ENCODE data around the gene STXBP6.
"Not testable (repeated sequence)": the region's sequence is repeated elsewhere in the genome, so short reads cannot be mapped to it uniquely, and the experiment has no call there.

STXBP6 gene

GRCh38 chr14:24852312-24853060 lies 197.5 kb downstream of the STXBP6 start:
- DNase-seq = no peak

DNA sequence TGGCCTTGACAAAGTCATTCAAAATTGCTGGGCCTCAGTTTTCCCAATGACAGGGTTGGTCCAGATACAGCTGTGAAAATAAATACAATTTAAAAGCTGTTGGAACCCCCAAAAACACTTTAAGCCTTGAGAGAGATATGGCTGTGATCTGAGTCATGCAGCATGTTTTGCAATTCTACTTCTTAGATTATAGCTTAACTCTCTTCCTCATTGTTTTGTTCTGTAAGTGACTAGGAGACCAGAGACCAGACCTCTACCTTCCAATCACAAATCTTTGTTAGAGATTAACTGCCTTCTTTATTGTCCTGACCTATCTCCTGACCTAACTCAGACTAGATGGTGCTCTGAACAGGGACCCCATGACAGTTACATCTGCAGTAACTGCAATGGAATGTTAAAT lies 198.1 kb downstream of the STXBP6 start:
- DNase-seq = no peak

DNA sequence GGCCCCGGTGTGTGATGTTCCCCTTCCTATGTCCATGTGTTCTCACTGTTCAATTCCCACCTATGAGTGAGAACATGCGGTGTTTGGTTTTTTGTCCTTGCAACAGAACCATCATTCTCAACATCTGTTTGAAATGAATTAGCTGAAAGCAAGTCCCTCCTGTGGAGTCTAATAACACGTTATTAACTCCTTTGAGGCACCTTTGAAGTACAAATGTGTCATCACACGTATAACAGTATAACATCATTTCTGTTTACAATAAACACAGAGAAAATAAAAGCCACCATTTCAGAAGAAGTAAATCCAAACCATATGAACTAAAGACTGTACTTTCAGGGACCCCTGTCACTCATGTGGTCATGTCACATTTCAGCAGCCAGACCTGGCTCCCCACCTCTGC lies 198.5 kb downstream of the STXBP6 start:
- DNase-seq = no peak

GRCh38 chr14:24850072-24850471 lies 199.9 kb downstream of the STXBP6 start:
- DNase-seq = no peak

DNA sequence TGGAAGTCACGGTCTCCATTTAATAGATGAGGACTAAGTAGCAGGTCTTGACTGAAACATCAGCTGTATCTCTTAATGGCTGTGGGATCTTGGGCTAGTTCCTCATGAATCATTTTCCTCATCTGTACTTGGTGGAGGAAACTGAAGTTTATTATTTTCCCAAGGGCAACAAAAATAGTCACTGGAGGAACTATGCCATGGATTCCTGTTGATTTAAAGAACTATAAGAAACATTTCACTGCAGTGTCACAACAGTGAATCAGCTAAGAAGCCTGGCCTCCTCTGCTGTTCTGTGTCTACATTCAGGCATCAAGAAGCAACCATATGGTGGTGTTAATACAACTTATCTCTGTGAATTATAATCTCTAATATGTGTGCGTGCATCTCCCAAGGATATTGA lies 200.5 kb downstream of the STXBP6 start:
- no peak for DNase-seq

DNA sequence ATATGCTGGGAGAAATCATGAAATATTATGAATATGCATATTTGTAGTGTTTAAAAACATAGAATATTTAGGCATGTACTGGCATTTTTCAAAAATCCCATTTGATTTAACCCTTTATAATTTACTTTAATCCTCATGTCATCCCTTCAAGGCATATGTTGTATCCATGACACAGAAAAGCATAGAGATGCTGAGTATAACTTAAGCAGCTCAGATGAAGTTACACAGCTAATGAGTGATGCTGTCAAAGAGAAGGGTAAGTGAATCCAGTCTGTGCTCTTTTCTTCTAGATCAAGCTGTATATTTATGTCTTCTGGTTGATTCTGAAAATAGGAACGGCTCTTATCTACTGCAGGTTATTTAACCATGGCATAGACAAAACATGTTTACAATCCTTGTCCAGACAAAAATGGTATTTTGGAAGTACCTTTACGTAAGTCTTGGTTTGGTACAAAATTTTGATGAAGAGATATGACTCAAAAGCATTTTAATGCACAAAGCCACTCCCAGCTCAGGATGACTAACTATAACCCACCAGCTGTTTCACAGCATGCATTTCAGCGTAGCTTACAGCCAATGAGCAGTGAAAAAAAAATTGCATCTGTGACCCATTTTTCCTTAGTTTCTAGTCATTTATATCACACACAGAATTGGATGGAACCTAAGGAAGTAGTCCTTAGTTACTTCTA lies 201.7 kb downstream of the STXBP6 start:
- no peak for DNase-seq

DNA sequence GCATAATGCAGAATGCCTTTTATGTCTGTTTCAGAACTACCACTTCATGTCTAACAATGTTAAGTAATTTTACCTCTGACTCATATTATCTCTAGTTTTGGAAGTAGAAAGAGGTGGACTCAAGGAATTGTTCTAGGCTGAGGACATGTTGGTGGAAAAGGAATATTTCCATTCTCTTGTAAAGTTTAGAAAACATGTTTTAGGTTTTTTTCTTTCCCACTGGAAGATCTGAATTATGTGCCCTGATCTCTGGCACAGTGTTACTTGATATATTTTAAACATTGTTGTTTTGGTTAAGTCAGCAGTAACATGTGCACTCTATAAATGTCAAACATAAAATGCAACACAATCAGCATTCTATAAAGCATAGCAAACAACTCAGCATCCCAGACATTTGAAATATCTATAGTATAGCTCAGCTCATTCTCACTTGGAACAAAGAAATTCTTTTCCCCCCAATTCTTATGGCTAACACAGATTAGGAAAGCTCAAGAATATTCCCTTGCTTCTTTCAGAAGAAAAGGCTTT lies 202.3 kb downstream of the STXBP6 start:
- no peak for DNase-seq

GRCh38 chr14:24846261-24846660 lies 203.7 kb downstream of the STXBP6 start:
- no peak for DNase-seq

DNA sequence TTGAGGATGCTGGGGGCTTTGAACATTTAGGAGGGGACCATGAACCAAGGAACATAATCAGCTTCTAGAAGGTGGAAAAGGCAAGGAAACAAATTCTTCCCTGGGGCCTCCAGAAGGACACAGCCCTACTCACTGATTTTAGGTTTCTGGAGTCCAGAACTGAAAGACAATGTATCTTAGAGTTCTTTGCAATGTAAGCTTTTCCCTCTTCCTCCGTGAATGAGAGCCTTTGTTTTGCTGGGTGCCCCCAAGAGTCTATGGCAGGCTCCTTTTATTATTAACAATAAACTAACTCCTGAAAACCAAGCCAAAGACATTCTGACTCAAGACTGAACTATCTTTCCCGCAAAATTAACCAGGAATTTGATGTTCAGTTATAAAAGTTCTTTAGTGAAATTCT lies 204.1 kb downstream of the STXBP6 start:
- no peak for DNase-seq

DNA sequence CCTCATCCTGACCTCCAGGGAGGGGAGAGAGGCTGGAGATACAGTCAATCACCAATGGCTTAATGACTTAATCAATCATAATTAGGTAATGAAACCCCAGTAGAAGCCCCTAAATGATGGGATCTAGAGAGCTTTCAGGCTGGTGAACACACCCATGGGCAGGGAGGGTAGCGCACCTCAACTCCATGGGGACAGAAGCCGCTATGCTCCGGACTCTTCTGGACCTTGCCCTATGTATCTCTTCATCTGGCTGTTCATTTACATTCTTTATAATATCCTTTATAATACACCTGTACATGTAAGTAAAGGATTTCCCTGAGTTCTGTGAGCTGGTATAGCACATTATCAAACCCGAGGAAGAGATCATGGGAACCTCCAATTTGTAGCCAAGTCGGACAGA lies 205.9 kb downstream of the STXBP6 start:
- no peak for DNase-seq

GRCh38 chr14:24843494-24843893 lies 206.5 kb downstream of the STXBP6 start:
- no peak for DNase-seq

DNA sequence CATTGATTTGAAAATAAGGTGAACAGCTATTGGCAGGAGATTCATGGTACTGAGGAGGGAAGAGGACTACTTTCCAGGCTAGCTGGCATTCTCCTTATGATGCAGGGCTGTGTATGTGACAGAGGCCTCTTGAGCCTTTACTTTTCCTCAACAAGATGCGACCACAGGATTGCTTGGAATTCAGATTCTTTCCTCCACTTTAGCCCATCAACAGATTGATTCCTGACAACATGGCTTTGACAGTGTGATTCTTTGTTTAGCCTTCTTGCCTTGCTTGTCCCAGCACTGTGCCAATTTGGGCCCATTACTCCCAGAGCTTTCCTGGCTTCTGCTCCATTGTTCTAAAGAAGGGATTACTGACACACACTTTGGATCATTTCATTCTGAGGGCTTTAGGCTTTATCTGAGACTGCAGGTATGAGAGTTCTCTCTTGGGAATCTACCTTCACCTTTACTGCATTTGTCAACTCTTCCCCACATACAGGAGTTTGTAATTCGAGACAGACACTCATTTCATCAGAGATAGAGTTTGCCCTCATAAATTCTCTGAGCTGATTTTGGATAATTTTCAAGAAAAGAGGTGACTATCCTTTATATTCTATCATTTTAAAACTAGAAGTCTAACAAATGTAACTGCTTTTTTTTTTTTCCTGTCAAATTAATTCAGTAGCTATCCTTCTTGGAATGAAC lies 209.6 kb downstream of the STXBP6 start:
- DNase-seq = no peak

DNA sequence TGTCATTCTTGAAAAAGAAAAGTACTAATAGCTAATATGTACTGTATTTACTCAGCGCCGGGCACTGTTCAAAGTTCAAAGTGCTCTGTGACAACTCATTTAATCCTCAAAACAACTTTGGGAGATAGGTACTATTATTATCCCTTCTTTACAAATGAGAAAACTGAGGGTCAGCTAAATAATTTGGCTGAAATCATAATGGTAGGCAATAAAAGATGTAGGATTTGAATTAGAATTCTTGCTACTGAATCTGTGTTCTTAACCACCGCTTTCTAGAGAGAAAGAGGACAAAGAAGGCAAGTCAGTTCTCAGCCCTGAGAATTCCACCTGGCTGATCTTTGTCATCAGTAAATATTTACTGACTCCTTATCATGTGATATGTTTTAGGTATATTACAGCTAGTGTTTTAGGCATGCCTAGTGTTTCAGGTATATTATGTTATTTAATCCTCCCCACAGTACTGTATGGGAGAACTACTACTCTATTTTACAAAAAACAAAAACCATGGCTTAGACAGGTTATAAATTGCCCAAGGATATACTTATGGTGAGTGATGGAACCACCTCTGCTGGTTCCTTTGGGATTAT lies 210.2 kb downstream of the STXBP6 start:
- DNase-seq = no peak

GRCh38 chr14:24838945-24839616 lies 210.9 kb downstream of the STXBP6 start:
- DNase-seq = no peak

- no peak for DNase-seq
Measured at GRCh38 chr14:24837280-24838046, 212.5 kb downstream of the STXBP6 start.

GRCh38 chr14:24836324-24836723 lies 213.6 kb downstream of the STXBP6 start:
- DNase-seq = not testable (repeated sequence)

DNA sequence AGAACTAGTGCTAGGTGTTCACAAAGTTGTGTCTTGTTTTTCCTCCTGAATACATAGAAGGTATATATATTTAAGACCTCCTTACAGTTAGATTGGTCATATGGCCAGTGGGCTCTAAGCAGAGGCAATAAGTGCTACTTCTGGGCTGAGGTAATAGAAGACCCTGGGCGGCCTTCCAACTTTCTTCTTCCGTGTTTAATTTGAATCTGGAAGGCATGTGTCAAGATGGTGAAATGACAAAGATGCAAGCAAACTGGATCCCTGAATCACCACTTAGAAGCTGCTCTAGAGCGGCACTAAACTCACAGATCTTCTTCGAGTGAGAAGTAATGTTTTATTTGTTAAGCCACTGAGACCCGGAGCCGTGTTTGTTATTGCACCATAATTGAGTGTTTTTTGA lies 215.0 kb downstream of the STXBP6 start:
- DNase-seq = no peak

DNA sequence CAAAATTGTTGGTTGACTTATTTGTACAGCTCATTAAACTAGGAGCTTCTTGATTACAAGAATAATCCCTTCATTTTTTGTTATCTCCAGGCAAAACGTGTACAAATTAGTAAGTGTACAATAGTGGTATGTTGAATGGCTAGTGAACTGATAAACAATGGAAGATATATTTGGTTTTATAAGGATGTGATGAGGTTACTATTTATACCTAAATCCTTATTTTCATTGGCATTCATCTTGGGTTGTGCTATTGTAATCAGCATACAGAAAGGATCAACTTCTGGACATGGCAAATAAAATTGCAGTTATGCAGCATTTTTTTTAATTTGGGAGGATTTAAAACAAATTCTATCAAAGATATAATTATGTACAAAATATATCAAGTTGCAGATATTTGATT lies 216.6 kb downstream of the STXBP6 start:
- no peak for DNase-seq

- no peak for DNase-seq
Measured at GRCh38 chr14:24831677-24832076, 218.3 kb downstream of the STXBP6 start.

DNA sequence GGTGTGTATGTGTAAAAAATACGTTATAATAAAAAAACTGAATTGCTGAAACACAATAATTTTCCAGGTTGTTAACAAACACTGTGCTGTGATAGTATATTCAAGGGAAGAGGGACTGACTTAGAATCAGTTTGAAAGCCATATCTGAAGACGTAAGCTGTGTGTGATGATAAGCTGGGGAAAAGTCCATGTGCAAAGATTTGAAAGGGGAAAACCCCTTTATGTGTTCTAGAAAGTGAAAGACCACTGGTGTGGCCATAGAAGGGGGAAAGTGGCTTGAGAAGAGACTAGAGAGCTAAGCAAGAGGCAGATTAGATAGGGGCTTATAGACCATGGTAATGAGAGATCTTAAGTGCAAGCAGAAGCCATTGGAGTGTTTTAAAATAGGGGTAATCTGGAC lies 220.1 kb downstream of the STXBP6 start:
- no peak for DNase-seq

DNA sequence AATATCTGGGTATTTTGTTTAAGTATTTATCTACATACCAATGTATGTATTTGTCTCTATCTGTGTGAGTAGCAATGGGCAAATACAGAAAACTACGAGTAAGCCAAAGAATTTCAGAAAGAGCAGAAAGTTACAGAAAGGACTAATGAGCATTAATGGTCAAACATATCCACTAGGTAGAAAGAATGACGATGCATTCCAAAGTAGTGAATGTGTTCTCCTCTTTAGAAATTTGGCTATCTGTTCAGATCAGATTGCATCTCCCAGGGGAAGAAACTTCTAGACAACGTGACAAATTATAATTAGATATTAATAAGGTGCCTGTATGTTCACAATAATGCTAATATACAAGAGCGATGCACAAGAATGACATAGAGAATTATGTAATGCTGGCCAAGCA lies 221.5 kb downstream of the STXBP6 start:
- no peak for DNase-seq

- no peak for DNase-seq
Measured at GRCh38 chr14:24826390-24826789, 223.6 kb downstream of the STXBP6 start.
